Measurements from ENCODE around the gene MACROD1. TPM values are rescaled to one million over a fixed set of nuclear protein-coding genes. Genes with fewer than 3 reads are reported as not detected.

The MACROD1 gene
- total RNA-seq, 2 donors from 2014 or later = 37.9 to 48.0 TPM

DNA sequence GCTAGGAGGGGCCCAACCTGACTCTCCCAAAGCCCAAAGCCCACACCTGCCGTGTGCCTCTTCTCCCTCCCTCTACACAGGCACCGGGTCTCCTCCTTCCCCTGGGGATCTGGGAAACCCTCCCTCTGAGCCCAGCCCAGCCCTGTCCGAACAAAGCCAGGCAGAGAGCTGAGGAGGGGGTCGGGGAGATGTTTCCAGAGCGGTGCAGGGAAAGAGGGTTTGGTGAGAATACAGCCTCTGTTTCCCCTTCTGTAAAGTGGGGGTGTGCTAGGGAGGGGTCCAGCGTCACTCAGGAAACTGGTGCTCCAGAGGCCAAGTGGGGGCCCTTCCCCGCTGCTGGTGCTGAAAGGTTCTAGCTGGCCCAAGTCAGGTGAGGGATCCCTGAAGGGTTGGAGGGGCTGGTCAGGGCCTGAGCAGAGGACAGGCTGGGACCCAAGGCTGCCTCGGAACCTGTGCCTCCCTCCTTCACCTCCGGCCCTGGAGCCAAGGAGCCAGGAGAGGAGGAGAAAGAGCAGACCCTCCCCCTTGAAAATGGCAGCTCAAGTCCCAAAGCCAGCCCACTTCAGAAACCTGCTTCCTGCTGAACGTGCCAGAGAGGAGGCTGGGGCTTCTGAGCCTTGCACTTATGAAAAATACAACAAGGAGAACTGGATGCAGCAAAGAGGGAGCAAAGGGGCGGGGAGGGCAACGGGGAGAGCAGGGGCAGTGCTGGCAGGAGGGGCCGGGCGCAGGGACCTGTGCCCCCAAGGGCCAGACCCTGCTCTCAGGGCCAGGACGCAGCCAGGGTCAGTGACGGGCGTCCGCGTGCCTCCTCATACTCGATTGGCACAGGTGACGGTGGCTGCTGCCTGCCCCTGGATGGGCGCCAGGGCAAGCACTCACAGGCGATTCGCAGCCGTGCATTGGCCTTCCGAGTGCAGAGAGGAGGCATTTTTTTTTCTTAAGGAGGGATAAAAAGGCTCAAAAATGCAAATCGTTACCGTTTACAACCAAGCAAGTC, 43.2 kb downstream of the MACROD1 start:
- DNase-seq = peak; percentile 56
- ATAC-seq = peak; percentile 51 to 72
- intact Hi-C loops (cut with DNase I) = no loop called here

DNA sequence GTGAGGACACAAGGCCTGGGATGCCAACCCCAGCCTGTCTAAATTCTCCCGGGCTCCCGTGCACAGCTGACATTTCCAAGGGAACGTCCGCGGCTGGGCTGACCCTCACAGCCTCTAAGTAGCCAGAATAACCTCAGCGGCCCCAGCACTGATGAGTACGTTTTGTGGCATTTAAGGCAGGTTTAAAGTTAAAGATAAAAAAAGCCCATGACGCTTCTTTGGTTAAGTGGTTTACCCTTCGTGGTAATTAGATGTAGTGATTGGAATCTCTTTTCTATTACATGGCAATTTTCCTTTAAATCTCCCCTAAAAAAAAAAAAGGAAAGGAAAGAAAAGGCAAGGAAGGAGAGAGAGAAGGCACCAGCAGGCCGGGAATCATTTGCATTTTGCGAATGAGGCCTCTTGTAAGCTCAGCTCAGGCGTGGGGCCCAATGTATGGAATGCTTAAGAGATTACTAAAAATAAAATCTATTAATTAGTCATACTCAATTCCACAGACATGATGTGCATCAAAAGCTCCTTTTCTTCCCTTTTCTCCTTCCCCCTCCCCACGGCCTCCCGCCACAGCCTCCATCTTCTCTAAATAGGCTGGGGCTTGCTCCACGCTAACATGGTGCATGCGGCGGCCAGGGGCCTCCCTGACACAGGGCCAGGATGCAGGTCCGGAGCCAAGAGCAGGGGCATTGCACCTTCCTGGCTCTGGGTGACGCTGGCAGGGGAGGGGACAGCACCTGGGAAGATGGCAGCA, 44.1 kb downstream of the MACROD1 start:
- DNase-seq = no peak
- peak in 1 of 2 donors; percentile 6 for ATAC-seq
- intact Hi-C loops (cut with DNase I) = no loop called here

DNA sequence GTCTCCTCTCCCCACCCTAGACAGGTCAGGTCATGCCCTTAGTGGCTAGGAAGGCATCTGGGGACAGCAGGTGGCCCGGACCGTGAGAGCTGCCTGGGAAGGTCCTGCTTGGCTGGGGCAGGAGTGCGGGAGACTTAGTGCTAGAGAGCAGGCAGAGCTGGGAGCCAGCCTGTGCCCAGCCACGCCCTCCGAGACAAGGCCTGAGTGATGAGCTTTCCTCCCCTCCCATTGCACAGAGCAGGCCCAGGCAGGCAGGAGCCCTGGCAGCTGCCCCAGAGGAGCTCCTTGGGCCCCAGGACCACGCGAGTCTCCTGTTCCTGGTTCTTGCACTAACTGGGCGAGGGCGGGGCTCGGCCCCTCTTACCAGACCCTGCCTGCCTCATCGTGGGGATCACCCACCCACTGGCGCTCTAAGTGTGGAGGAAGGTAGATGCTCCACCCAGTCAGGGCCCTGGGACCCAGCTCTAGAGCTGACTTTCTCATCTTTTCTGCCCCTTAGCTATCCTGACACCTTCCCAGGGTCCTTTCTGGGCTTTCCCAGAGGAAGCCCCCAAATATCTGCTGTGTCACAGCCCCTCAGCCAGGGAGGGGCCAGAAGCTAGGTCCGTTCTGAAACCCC, 44.9 kb downstream of the MACROD1 start:
- intact Hi-C loops (cut with DNase I) = no loop called here
- peak; percentile 64 to 83 for ATAC-seq
- no peak for DNase-seq

DNA sequence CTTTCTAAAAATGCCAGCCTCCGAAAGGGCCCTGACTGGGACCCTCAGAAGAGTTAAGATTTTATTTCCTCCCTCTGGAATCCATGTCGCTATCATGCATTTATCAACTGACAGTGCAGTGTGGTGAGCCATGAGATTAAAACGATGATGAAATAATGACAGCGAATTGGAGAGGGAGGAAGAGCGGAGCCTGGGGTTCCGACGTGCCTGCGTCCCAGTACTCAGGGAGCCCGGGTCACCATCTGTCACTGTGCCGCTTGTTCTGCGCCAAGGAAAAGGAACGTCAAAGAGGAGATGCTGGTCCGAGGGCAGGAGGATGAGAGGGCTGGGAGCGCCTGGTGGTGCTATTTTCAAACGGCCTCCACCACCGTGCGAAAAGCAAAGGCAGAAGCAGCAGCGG, 46.2 kb downstream of the MACROD1 start:
- intact Hi-C loops (cut with DNase I) = no loop called here
- ATAC-seq = no peak
- DNase-seq = no peak

DNA sequence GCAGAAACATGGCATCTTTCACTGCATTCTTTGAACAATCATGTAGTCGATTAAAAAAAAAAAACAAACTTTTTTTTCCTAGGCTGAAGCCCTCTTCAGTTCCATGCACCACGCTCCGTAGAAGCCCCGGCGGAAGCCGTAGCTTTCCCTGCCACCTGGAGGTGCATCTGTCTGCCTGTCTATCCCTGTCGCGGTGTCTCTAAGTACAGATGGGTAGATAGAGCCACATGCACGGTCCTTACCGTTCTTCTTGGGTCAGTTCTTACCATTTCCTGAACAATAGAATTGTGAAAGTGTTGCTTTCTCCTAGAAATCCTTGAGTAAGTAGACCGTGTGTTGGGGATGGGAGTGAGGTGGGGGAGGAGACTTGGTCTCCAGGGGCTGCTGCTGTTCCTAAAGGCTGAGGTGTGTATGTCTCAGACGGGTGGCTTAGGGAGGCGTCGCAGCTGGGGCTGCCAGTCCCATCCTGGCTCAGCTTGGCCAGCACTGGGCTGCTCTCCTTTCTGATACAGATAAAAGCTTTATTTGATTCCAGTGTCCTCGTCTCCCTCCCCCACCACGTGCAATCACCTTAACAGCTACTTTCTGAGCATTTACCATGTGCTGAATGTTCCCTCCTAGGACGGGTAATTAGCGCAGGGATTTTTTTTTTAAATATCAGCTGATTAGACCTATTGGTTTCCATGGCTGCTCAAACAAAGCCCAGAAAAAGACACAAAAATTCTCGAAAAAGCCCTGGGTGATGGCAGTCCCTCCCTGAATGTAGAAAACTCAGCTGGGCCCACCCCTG, 46.8 kb downstream of the MACROD1 start:
- ATAC-seq (no peak), DNase-seq (no peak)
- intact Hi-C loops (cut with DNase I) = no loop called here

DNA sequence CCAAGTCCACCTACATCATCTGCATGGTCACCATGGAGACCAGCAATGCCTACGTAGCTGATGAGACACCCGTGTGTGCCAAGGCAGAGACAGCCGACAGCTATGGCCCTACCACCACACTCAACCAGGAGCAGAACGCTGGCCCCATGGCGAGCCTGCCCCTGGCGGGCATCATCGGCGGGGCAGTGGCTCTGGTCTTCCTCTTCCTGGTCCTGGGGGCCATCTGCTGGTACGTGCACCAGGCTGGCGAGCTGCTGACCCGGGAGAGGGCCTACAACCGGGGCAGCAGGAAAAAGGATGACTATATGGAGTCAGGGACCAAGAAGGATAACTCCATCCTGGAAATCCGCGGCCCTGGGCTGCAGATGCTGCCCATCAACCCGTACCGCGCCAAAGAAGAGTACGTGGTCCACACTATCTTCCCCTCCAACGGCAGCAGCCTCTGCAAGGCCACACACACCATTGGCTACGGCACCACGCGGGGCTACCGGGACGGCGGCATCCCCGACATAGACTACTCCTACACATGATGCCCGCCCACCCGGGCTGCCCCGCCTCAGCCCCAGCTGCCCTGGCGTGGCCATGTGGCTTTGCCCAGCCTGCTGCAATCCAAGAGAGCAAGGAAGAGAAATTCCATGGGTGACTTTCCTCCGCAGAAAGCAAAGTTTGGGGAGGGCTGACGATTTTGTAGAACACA, 48.0 kb downstream of the MACROD1 start:
- DNase-seq (no peak), ATAC-seq (no peak)
- intact Hi-C loops (cut with DNase I) = no loop called here

DNA sequence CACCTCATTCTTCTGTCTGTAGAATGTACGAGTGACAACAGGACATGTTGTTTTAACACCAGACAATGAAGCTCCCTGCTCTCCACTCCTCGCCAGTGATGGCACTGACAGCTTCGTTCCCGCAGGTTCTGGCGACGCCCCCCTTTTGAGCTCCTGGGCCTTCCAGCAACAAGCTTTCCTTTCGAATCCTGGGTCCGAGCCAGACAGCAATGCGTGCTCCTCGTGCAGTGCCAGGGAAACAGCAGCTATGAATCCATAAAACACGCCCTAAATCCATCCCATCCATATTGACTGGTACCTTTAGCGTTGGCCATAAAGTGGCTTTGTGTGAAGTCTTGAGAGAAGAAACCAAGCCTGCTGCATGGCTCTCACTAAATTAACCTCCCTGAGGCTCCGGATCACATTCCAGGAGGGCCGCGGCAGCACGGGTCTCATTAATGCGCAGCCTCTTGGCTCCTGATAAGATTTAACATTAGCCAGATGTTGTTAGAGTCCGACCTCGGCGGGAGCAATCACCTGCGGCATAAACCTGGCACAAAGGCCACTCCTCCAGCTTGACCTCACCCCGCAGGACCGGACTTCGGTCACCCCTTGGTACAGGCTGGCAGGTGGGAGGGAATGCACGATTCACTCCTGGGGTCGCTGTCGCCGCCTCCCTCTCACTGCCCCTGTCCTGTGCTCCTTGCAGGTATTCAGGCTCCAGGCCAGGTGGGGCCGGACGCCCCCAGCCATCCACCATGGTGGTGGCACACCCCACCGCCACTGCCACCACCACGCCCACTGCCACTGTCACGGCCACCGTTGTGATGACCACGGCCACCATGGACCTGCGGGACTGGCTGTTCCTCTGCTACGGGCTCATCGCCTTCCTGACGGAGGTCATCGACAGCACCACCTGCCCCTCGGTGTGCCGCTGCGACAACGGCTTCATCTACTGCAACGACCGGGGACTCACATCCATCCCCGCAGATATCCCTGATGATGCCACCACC, 50.1 kb downstream of the MACROD1 start:
- DNase-seq (no peak), ATAC-seq (no peak)
- intact Hi-C loops (cut with DNase I) = no loop called here

DNA sequence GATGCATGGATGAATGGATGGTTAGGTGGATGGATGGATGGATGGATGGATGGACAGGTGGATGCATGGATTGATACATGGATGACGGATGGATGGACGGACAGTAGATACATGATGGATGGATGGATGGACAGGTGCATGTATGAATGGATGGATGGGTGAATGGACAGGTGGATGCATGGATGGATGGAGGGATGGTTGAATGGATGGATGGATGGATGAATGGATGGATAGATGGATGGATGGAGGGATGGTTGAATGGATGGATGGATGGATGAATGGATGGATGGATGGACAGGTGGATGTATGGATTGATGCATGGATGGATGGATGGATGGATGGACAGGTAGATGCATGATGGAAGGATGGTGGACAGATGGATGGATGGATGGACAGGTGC, 51.7 kb downstream of the MACROD1 start:
- no peak for ATAC-seq
- DNase-seq = no peak
- intact Hi-C loops (cut with DNase I) = no loop called here

DNA sequence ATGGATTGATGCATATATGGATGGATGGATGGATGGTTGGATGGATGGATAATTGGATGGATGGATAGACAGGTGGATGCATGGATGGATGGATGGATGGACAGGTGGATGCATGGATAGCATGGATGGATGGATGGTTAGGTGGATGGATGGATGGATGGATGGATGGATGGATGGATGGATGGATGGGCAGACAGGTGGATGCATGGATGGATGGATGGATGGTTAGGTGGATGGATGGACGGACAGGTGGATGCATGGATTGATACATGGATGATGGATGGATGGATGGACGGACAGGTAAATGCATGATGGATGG, 52.5 kb downstream of the MACROD1 start:
- no peak for ATAC-seq
- intact Hi-C loops (cut with DNase I) = no loop called here
- no peak for DNase-seq

DNA sequence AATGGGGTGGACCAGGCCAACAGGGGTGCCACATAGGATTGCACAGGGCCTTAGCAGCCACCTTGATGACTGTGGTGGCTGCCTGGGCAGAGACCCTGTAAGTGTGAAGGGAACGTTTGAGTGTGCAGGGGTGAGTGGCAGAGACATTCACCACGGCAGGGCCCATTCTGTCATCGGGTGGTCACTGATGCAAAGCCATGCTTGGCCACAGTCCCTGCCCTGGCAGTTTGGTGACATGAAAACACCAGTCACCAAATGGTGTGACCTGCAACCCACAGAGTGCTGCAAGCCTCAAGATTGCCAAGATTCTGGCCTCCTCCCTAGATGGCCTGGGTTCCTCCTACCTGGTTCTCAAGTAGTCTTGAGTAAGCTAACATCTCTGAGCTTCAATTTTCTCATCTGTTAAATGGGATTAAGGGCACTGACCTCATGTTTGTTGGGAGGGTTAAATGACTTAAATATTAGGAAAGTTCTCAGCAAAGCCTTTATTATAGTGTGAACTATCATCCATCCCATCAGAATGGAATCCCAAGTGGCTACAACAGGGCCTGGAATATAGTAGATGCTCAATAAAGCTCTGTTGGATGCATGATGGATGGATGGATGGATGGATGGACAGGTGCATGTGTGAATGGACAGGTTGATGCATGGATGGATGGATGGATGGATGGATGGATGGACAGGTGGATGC, 53.0 kb downstream of the MACROD1 start:
- ATAC-seq (no peak), DNase-seq (no peak)
- intact Hi-C loops (cut with DNase I) = no loop called here

DNA sequence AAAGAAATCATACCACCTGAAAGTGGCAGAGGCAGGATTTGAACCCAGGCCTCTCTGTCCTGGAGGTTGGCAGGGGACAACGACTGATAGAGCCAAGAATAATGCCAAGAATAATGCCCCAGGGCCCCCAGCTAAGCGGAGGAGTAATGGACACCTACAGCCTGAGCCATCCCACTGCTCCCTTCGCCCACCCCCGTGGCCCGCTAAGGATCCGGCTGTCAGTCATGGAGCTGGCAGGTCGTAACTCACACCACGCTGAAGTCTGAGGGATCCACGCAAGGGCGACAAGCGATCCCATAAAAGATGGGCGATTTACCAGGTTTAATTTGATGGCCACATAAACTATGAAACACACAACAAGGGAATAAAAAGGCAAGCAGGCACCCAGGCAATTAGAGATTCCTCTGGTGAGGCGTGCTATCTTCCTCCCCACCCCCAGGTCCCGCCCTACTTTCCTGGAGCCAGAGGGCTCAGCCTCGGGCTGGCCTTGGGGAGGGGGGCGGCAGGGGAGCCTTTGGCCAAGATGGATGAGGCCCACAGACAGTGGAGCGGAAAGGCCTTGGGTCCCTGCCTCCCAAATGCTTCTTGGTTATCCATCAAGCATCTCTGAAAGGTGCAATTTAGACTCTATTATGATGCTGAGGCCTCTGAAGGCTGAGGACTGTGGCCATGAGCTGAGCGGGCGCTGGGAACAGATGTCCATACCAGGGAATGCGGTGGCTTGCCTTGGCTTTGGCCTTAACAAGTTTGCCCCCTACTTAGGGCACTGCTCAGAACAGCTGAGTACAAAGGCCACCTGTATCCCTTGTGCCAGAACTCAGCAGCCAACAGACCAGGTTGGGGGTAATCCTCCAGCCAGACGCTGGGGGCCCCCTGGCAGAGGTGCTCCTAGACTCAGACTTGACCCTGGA, 55.2 kb downstream of the MACROD1 start:
- DNase-seq (no peak), ATAC-seq (no peak)
- intact Hi-C loops (cut with DNase I) = no loop called here

DNA sequence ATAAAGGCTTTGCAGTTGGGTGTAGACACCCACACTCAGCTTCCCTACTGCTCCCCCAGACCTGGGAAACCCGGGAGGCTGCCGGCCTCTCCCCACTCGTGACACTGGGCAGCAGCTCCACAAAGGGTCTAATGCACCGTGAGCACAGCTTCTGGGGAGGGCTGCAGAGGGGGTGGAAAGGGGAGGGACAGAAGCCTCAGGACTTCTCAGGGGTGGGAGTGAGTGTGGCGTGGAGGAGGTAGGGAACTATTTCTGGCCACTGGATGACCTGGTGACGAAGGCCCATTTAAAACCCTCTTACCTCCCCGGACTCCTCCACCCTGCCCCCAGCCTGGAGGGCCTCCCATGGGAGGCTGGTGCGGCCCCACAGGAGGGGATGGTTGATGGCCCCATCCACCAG, 56.6 kb downstream of the MACROD1 start:
- DNase-seq (no peak), ATAC-seq (no peak)
- intact Hi-C loops (cut with DNase I) = no loop called here

DNA sequence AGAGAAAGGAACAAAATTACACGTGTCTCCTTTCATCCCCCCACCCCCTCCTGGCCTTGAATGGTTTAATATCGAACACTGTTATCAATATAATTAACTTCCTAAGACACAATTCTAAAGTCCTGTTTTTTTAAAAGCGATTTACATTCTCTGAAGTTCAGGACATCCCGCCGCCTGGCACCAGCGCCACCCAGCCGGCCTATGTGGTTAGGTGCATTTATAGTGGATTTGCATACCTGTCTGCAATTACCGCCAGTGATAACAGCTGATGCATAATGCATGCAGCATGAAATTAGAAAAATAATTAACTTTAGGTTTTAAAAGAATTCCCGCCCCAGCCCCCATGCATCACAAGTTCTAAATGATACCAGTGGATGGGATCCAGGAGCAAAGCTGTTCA, 58.6 kb downstream of the MACROD1 start:
- intact Hi-C loops (cut with DNase I) = no loop called here
- no peak for DNase-seq
- no peak for ATAC-seq

DNA sequence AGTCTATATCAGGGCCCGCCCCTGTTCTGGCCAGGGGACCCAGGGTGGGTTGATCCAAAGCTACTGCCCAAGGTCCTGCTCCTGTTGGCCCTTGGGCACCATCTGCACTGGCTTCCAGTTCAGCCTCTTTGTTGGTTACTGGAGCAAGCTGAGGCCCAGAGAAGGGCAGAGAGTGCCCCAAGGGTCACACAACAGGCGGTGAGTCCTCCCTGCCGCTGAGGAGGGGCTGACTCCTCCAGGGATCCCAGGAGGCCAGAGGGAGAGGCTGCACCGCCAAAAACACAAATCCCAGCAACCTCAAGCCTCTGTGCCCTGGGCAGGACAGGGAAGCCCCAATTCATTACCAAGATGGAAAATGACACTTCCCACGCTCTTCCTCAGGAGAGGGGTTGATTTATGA, 61.3 kb downstream of the MACROD1 start:
- intact Hi-C loops (cut with DNase I) = no loop called here
- DNase-seq = no peak
- ATAC-seq = no peak

DNA sequence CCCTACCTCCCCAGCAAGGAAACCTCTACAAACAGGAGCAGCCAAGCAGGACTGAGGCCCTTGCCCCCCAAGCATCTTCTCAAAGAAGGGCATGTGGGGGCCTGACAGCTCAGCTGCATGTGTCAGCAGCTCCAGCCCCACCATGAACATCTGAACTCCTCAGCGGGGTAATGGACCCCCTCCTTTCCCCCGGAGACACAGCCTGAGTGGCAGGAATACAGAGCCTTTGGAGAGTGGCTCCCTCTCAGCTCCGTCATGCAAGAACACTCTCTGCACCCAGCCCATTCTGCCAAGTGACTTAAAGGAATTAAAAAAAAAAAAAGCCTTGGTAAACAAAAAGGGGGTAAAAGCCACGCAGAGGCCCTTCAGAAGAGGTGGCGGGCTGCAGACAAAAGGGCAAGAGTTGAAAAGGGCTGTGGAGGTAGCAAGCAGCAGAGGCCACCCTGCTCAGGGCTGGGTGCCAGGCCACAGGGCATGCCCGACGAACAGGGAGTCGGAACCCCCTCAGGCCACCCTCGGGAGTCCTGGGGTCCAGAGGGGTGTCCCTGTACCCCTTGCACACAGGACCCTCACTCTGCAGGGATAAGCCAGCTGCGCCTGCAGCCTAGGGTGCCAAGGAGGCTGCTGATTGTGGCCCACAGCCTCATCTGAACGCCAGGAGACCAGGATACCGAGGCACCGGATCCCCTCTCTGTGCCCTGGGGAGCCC, 62.5 kb downstream of the MACROD1 start:
- intact Hi-C loops (cut with DNase I) = no loop called here

More for the DNA sequence above, 62.5 kb downstream of the MACROD1 start:
- DNase-seq (no peak), ATAC-seq (no peak)

All from left cardiac atrium (tissue), 4 donors.